GM18498 (cell line): ENCODE data around the gene EIF6.

ENCODE experiments used
- ATAC-seq: cut with Tn5 transposase; IDR thresholded peaks from one replicate; pipeline ENCODE4 v1.9.1; 2021; ENCODE audit warnings: mild to moderate bottlenecking, moderate library complexity; ENCODE audit not compliant: unreplicated experiment

EIF6 gene

GRCh38 chr20:35281506-35282101, 3.0 kb downstream of the EIF6 start:
- ATAC-seq: no peak

GRCh38 chr20:35280523-35280922, 4.0 kb downstream of the EIF6 start:
- no peak for ATAC-seq

GRCh38 chr20:35279533-35280174, 4.9 kb downstream of the EIF6 start:
- no peak for ATAC-seq

- no peak for ATAC-seq
Measured at GRCh38 chr20:35279040-35279439, 5.5 kb downstream of the EIF6 start.

- ATAC-seq: peak; percentile 85
Measured at GRCh38 chr20:35277531-35278395, 6.8 kb downstream of the EIF6 start, which contains the start of gene MMP24OS. MMP24OS (minus strand) TSS chr20:35278122; CDS start chr20:35277929, 193 bp downstream.

- no peak for ATAC-seq
Measured at GRCh38 chr20:35277127-35277526, 7.4 kb downstream of the EIF6 start.

- ATAC-seq: no peak
Measured at GRCh38 chr20:35276408-35276807, 8.2 kb downstream of the EIF6 start.

GRCh38 chr20:35275741-35276251, 8.8 kb downstream of the EIF6 start:
- no peak for ATAC-seq

- ATAC-seq: no peak
Measured at GRCh38 chr20:35274172-35275092, 10.1 kb downstream of the EIF6 start.

GRCh38 chr20:35273449-35274171, 11.0 kb downstream of the EIF6 start:
- ATAC-seq: no peak

- no peak for ATAC-seq
Measured at GRCh38 chr20:35271904-35272303, 12.7 kb downstream of the EIF6 start.

GRCh38 chr20:35271073-35271882, 13.3 kb downstream of the EIF6 start:
- ATAC-seq: no peak

GRCh38 chr20:35270021-35270902, 14.3 kb downstream of the EIF6 start:
- no peak for ATAC-seq

GRCh38 chr20:35269055-35269781, 15.4 kb downstream of the EIF6 start:
- ATAC-seq: no peak

GRCh38 chr20:35267092-35267491, 17.5 kb downstream of the EIF6 start:
- no peak for ATAC-seq

- ATAC-seq: no peak
Measured at GRCh38 chr20:35264755-35265154, 19.8 kb downstream of the EIF6 start.
